ENCODE measurements around the gene ATG9B.

ATG9B gene

GRCh38 chr7:151011097-151011409 lies 13.2 kb downstream of the ATG9B start:
- FAIRE-seq (no peak), DNase-seq (ENCODE audit: insufficient read length) (no peak)
- TF ChIP-seq POLR2A (IDR thresholded peaks at IDR 0.05; ENCODE audit: low read depth, low read length) = no peak
- TF ChIP-seq TAF1 (IDR thresholded peaks at IDR 0.05; ENCODE audit: borderline replicate concordance, low read depth, low read length) = no peak
- TF ChIP-seq POLR2AphosphoS5 (IDR thresholded peaks at IDR 0.05; ENCODE audit: low read depth, low read length) = no peak

GRCh38 chr7:151010307-151011096 lies 13.8 kb downstream of the ATG9B start:
- DNase-seq (ENCODE audit: insufficient read length) (no peak), FAIRE-seq (no peak)
- no peak for TF ChIP-seq POLR2AphosphoS5 (IDR thresholded peaks at IDR 0.05; ENCODE audit: low read depth, low read length)

GRCh38 chr7:151010037-151010306 lies 14.3 kb downstream of the ATG9B start:
- DNase-seq (ENCODE audit: insufficient read length) (no peak), FAIRE-seq (no peak)
- TF ChIP-seq POLR2A (IDR thresholded peaks at IDR 0.05; ENCODE audit: low read depth, low read length) = no peak
- TF ChIP-seq TAF1 (IDR thresholded peaks at IDR 0.05; ENCODE audit: borderline replicate concordance, low read depth, low read length) = no peak
- no peak for TF ChIP-seq POLR2AphosphoS5 (IDR thresholded peaks at IDR 0.05; ENCODE audit: low read depth, low read length)

- DNase-seq (ENCODE audit: insufficient read length) (no peak), FAIRE-seq (no peak)
- no peak for TF ChIP-seq POLR2AphosphoS5 (IDR thresholded peaks at IDR 0.05; ENCODE audit: low read depth, low read length)
- no peak for TF ChIP-seq TAF1 (IDR thresholded peaks at IDR 0.05; ENCODE audit: borderline replicate concordance, low read depth, low read length)
- TF ChIP-seq POLR2A (IDR thresholded peaks at IDR 0.05; ENCODE audit: low read depth, low read length) = no peak
Observed at GRCh38 chr7:151009327-151010036, 14.8 kb downstream of the ATG9B start.

GRCh38 chr7:151008511-151009323 lies 15.6 kb downstream of the ATG9B start:
- TF ChIP-seq TAF1 (IDR thresholded peaks at IDR 0.05; ENCODE audit: borderline replicate concordance, low read depth, low read length) (no peak), POLR2A (IDR thresholded peaks at IDR 0.05; ENCODE audit: low read depth, low read length) (no peak), POLR2AphosphoS5 (IDR thresholded peaks at IDR 0.05; ENCODE audit: low read depth, low read length) (no peak)
- FAIRE-seq = no peak
- peak; percentile 88 for DNase-seq (ENCODE audit: insufficient read length)

- DNase-seq (ENCODE audit: insufficient read length) = no peak
- FAIRE-seq = no peak
Observed at GRCh38 chr7:151008143-151008510, 16.2 kb downstream of the ATG9B start.

GRCh38 chr7:151007469-151007898 lies 16.8 kb downstream of the ATG9B start:
- FAIRE-seq = no peak
- TF ChIP-seq POLR2AphosphoS5 (IDR thresholded peaks at IDR 0.05; ENCODE audit: low read depth, low read length) (no peak), POLR2A (IDR thresholded peaks at IDR 0.05; ENCODE audit: low read depth, low read length) (no peak), TAF1 (IDR thresholded peaks at IDR 0.05; ENCODE audit: borderline replicate concordance, low read depth, low read length) (no peak)

More at GRCh38 chr7:151008143-151008510, 16.2 kb downstream of the ATG9B start:
- TF ChIP-seq TAF1 (IDR thresholded peaks at IDR 0.05; ENCODE audit: borderline replicate concordance, low read depth, low read length) (no peak), POLR2A (IDR thresholded peaks at IDR 0.05; ENCODE audit: low read depth, low read length) (no peak), POLR2AphosphoS5 (IDR thresholded peaks at IDR 0.05; ENCODE audit: low read depth, low read length) (no peak)

GRCh38 chr7:151006590-151007300 lies 17.5 kb downstream of the ATG9B start:
- DNase-seq (ENCODE audit: insufficient read length) (no peak), FAIRE-seq (no peak)
- TF ChIP-seq POLR2AphosphoS5 (IDR thresholded peaks at IDR 0.05; ENCODE audit: low read depth, low read length) (no peak), TAF1 (IDR thresholded peaks at IDR 0.05; ENCODE audit: borderline replicate concordance, low read depth, low read length) (no peak), POLR2A (IDR thresholded peaks at IDR 0.05; ENCODE audit: low read depth, low read length) (no peak)

More at GRCh38 chr7:151007469-151007898, 16.8 kb downstream of the ATG9B start:
- no peak for DNase-seq (ENCODE audit: insufficient read length)

- no peak for TF ChIP-seq TAF1 (IDR thresholded peaks at IDR 0.05; ENCODE audit: borderline replicate concordance, low read depth, low read length)
- TF ChIP-seq POLR2A (IDR thresholded peaks at IDR 0.05; ENCODE audit: low read depth, low read length) = no peak
- no peak for TF ChIP-seq POLR2AphosphoS5 (IDR thresholded peaks at IDR 0.05; ENCODE audit: low read depth, low read length)
- FAIRE-seq (no peak), DNase-seq (ENCODE audit: insufficient read length) (no peak)
Observed at GRCh38 chr7:151005566-151005965, 18.7 kb downstream of the ATG9B start.

GRCh38 chr7:151003572-151003971 lies 20.7 kb downstream of the ATG9B start:
- FAIRE-seq = no peak
- TF ChIP-seq TAF1 (IDR thresholded peaks at IDR 0.05; ENCODE audit: borderline replicate concordance, low read depth, low read length) (no peak), POLR2AphosphoS5 (IDR thresholded peaks at IDR 0.05; ENCODE audit: low read depth, low read length) (no peak), POLR2A (IDR thresholded peaks at IDR 0.05; ENCODE audit: low read depth, low read length) (no peak)
- no peak for DNase-seq (ENCODE audit: insufficient read length)

- DNase-seq (ENCODE audit: insufficient read length) (no peak), FAIRE-seq (no peak)
- TF ChIP-seq POLR2A (IDR thresholded peaks at IDR 0.05; ENCODE audit: low read depth, low read length) (no peak), TAF1 (IDR thresholded peaks at IDR 0.05; ENCODE audit: borderline replicate concordance, low read depth, low read length) (no peak)
Observed at GRCh38 chr7:151001546-151001945, 22.7 kb downstream of the ATG9B start.
